NCI-H510A (cell line): ENCODE data around the gene UIMC1.

ENCODE experiments used
- DNase-seq: peaks from one replicate; lab custom pipeline; 2025; lab: John Stamatoyannopoulos, UW

Gene UIMC1

DNA sequence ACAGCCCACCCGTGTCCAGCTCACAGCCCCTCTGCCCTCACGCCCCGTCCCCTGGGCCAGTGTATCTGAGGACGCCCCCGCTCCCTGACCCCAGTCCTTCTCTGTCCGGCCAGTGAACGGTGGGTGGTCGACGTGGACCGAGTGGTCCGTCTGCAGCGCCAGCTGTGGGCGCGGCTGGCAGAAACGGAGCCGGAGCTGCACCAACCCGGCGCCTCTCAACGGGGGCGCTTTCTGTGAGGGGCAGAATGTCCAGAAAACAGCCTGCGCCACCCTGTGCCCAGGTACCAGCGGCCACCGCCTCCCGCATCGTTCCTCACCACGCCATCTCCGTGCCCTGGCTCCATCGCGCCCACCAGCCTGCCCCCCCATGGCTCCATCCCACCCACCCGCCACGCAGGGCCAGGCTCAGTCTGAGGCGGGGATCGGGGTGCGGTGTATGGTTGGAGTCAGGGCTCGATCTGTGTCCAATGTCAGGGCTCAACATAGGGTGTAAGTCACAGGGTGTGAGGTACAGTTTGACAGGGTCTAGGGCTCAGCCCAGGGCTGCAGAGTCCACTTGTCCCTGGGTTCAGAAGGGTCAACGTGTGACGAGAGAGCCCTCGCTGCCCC, 137.0 kb downstream of the UIMC1 start:
- DNase-seq, result no peak

GRCh38 chr5:176868731-176869130, 137.8 kb downstream of the UIMC1 start:
- DNase-seq, result no peak

DNA sequence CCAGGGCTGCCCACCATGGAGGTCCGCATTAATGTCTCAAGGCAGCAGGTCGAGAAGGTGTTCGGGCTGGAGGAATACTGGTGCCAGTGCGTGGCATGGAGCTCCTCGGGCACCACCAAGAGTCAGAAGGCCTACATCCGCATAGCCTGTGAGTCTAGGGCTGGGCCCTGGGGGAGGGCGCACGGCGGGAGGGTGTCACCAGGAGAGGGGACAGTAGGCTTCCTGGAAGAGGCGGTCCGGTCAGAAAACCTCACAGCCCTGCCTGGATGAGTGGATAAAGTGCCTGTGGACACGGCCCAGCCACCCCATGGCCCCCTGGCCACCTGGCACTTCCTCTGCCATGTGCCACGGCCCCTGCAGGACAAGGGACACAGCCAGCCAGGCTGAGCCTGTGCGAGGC, 138.5 kb downstream of the UIMC1 start:
- no peak for DNase-seq

DNA sequence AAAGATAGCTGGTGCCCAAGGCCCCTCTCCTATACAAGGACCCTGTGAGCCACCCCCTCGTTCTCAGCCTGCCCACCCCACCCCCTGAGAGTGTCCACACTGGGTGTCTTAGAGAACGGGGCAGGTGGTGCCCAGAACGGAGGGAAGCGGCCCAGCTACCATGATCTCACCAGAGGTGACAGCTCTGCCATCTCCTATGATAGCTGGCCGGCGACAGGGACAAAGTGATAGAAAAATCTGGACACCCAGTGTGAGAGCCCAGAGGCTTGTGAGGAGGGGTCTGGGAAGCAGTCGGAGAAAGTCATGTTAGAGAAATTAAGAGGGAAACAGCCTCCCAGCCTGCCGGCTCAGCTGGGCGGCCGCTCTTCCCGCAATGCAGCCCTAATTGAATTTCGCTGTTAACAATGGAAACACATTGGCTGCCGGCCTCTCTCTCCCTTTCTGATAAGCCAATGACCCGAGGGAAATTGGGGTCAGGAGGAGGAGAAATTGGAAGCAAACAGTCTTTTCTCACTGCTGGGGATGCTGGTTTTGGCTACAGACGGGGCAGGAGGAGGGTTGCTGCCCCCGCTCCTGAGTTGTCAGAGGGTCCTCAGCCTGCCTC, 139.8 kb downstream of the UIMC1 start:
- no peak for DNase-seq

- DNase-seq, result no peak
Observed at GRCh38 chr5:176865964-176866363, 140.6 kb downstream of the UIMC1 start.

- no peak for DNase-seq
Observed at GRCh38 chr5:176864755-176865154, 141.8 kb downstream of the UIMC1 start.

DNA sequence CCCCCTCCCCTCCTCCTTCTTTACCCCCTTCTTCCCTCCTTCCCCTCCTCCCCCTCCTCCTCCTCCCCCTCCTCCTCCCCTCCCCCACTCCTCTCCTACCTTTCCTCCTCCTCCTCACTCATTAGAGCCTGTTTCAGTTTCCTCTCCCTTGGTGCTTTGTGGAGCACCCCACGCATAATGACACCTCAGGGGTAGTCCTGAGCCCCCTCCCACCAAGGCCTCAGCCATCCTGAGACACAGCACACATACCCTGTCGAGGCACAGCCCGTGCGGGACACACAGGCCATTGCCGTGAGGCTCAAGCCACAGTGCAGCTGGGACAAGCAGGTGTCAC, 142.8 kb downstream of the UIMC1 start:
- no peak for DNase-seq

DNA sequence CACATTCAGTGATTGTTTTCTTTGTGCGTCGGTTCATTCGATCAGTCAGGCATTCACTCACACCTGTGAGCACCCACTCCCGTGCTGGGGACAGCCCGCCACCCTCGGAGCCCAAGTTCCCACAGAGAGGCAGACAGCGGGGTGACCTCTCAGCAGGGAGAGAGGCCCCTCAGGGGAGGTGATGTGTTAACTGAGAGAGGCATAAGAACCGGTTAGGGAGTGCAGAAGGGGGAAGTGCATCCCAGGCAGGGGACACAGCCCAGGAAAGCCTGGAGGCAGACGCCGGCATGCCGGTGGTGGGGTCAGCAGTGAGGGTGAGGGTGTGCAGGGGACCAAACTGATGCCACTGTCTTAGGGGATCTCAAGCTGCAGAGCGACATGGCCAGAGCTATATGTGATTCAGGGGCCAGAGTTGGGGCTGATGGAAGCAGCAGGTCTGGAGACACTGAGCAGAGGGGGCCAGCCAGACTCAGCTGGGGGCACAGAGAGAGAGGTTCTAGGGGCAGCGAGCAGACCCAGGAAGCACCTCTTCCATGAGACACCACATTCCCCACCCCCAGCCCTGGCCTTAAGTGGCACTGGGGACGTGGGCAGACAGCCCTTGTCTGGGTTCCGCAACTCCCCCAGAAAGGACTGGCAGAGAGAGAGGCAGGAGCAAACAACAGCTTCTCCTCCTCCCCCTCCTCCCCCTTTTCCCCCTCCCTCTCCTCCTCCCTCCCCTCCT, 143.4 kb downstream of the UIMC1 start:
- no peak for DNase-seq

DNA sequence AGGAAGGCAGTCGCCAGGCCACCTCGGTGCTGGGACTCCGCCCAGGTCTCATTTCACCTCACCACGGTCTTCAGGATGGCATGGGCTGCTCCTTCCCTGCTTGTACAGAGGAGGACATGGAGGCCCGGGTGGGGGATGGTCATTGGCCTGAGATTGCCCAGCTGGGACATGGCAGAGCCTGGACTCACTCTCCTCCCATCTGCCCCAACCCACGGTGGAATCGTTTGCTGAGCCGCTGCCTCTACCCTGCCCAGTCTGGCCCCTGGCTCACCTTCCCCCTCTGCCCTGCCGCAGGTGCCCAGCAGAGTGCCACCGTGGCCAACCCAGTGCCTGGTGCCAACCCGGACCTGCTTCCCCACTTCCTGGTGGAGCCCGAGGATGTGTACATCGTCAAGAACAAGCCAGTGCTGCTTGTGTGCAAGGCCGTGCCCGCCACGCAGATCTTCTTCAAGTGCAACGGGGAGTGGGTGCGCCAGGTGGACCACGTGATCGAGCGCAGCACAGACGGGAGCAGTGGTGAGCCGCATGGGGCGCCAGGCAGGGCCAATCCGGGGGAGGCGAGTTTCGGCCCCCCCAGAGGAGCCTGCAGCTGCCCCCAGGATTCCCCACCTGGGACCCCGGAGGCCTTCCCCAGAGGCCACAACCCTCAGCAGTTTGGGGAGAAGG, 144.1 kb downstream of the UIMC1 start:
- no peak for DNase-seq

DNA sequence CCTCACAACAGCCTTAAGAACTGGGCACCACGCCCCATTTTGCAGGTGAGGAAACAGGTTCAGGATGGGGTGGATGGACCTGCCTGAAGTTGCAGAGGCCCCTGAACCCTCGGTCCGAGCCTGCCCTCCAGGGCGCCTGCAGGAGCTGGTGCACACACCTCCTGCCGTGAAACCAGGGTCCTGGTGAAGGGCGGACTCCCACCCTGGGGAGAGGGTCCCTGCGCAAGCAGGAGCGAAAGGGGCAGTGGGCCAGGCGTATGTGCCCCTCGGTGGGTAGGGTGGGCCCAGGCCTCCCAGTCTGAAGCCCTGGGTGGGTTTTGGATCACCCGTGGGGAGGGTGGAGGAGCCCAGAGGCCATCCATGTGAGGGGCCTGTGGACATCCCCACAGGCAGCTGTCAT, 145.3 kb downstream of the UIMC1 start:
- DNase-seq, result no peak

GRCh38 chr5:176860381-176860780, 146.2 kb downstream of the UIMC1 start:
- no peak for DNase-seq

GRCh38 chr5:176859916-176860315, 146.7 kb downstream of the UIMC1 start:
- no peak for DNase-seq

GRCh38 chr5:176857894-176858273, 148.7 kb downstream of the UIMC1 start:
- DNase-seq, result no peak

DNA sequence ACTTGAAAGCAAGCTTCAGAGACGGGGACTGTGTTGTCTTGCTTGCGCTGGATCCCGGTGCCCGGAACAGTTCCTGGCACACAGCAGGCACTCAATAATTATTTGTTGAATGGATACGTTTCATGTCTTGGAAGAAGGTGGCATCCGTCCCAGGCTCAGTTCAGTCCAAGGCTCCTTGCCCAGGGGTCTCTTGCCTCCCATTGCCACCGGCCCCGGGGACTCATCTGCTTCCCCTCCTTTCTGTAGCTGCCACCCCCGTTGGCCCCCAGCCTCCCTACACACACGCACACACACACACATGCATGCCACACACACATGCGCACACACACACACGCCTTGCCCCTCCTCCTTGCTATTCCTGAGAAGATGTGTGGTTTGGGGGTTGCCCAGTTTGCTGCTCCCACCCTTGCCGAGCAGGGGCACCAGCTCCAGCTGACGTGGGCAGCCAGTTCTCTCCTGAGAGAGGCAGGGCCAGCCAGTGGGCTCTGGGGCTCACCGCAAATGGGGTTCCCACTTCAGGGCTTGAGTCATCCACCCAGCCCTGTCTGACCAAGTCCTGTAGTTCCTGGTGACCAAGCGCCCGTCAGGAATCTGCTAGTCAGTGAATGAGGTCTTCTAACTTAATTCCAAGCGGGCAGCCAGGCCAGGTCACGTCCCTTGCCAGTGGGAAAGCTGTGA, 149.2 kb downstream of the UIMC1 start:
- DNase-seq, result no peak

DNA sequence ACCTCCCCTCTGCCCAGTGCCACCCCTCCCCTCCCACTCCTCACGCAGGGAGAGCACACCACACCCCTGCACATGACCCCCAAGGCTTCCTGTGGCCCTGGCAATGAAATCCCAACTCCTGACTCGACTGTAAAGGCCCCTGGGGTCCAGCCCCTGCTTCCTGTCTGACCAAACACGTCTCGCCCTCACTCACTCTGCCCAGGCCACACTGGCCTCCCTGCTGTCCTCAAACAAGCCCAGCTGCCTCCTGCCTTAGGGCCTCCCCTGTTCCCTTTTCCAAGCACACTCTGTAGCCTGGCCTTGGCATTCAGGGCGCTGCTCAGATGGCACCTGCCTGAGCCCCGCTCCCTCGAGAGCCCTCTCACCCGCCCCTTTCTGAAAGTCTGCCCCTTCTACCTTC, 149.8 kb downstream of the UIMC1 start:
- DNase-seq, result no peak

DNA sequence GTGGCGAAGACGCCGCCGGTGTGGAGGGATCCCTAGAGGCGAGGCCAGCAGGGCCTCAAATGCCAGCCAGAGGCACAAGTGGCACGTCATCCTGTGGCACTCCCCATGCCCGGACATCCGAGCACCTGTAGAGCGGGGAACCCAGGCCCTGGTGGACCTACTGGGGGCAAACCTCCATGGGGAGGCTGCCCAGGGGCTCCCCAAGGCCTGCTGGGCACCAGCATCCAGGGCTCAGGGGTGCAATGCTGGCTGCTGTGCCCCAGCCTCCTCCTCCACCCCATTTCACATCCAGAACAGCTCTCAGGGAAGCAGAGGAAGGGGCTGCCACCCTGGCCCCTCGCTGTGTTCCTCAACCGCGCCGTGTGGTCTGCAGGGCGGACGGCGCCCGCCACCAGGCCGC, 151.0 kb downstream of the UIMC1 start:
- no peak for DNase-seq
